Measurements from ENCODE around the gene ESR1. TPM values are rescaled to one million over a fixed set of nuclear protein-coding genes. Genes with fewer than 3 reads are reported as not detected.

ESR1 gene
- total RNA-seq, 1 experiment from 2014 or later = not detected

- Histone ChIP-seq H3K4ac (ENCODE audit: low read depth, low read length) (no peak overlapping the region), H4K91ac (ENCODE audit: insufficient read length, low read depth, low read length) (no peak overlapping the region), H3K9me3 (ENCODE audit: control insufficient read depth, low read depth, low read length) (no peaks in the 10 kb centered on the region), H3K27me3 (ENCODE audit: insufficient read depth, low read length) (no peaks in the 10 kb centered on the region), H2BK20ac (ENCODE audit: low read depth, low read length, poor library complexity, severe bottlenecking) (no peak overlapping the region), H3K23ac (ENCODE audit: insufficient read length, low read depth, low read length) (no peak overlapping the region), H3K4me1 (ENCODE audit: insufficient read depth, low read length) (no peaks in the 10 kb centered on the region), H2BK12ac (ENCODE audit: insufficient read length, low read depth, low read length) (no peak overlapping the region), H4K8ac (replicated peaks; ENCODE audit: insufficient read length, low read depth, low read length) (no peak overlapping the region), H4K5ac (ENCODE audit: insufficient read length, low read depth, low read length) (no peak overlapping the region), H2BK15ac (ENCODE audit: low read depth, low read length) (no peak overlapping the region), H2AK5ac (ENCODE audit: insufficient read length, low read length) (no peak overlapping the region), H3K79me2 (ENCODE audit: insufficient read depth, low read length) (no peaks in the 10 kb centered on the region), H3K14ac (ENCODE audit: insufficient read depth, low read length) (no peak overlapping the region), H3K56ac (ENCODE audit: insufficient read length, low read depth, low read length) (no peak overlapping the region), H3K4me2 (ENCODE audit: insufficient read depth, insufficient read length, low read length) (no peak overlapping the region), H2BK120ac (ENCODE audit: low read depth, low read length, poor library complexity, severe bottlenecking) (no peak overlapping the region), H4K20me1 (ENCODE audit: control insufficient read depth, insufficient read depth, insufficient read length) (no peaks in the 10 kb centered on the region), H3T11ph (ENCODE audit: low read length) (no peak overlapping the region), H3K23me2 (ENCODE audit: insufficient read length, low read depth, low read length, poor library complexity, severe bottlenecking) (no peaks in the 10 kb centered on the region), H2AFZ (ENCODE audit: low read length) (no peak overlapping the region), H3K79me1 (ENCODE audit: insufficient read depth, low read depth, low read length, poor library complexity, severe bottlenecking) (no peaks in the 10 kb centered on the region), H3K9ac (ENCODE audit: extremely low read depth, insufficient read length, low read length) (no peak overlapping the region), H3K27ac (ENCODE audit: insufficient read length, low read depth, low read length) (no peak overlapping the region), H3K18ac (ENCODE audit: insufficient read length, low read depth, low read length) (no peak overlapping the region), H2BK5ac (ENCODE audit: insufficient read length, low read length) (no peak overlapping the region)
- H3K4me1 Mint-ChIP-seq = peaks cover 21% of the 10 kb centered on the region in 2 experiments
- H3K9me3 Mint-ChIP-seq = no peaks in the 10 kb centered on the region
- DNase-seq = no peak
- peak overlapping the region in 1 of 3 experiments; percentile 26; a peak in 2 of 7 replicates for H3K27ac Mint-ChIP-seq
- TF ChIP-seq, protein P1, sequence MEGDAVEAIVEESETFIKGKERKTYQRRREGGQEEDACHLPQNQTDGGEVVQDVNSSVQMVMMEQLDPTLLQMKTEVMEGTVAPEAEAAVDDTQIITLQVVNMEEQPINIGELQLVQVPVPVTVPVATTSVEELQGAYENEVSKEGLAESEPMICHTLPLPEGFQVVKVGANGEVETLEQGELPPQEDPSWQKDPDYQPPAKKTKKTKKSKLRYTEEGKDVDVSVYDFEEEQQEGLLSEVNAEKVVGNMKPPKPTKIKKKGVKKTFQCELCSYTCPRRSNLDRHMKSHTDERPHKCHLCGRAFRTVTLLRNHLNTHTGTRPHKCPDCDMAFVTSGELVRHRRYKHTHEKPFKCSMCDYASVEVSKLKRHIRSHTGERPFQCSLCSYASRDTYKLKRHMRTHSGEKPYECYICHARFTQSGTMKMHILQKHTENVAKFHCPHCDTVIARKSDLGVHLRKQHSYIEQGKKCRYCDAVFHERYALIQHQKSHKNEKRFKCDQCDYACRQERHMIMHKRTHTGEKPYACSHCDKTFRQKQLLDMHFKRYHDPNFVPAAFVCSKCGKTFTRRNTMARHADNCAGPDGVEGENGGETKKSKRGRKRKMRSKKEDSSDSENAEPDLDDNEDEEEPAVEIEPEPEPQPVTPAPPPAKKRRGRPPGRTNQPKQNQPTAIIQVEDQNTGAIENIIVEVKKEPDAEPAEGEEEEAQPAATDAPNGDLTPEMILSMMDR (conservative IDR thresholded peaks at IDR 0.05) = no peak
- no peaks in the 10 kb centered on the region for H3K36me3 Mint-ChIP-seq (ENCODE audit: insufficient read depth in 1 of 3, low read depth in 3 of 3)
- H3K4me3 Mint-ChIP-seq = no peak overlapping the region
- WGBS (ENCODE audit: extremely low coverage, insufficient read length, low lambda C conversion rate) = no CpG with 5 or more reads among the region's 15 CpGs
- H3K27me3 Mint-ChIP-seq (ENCODE audit: low read depth) = no peaks in the 10 kb centered on the region
Observed at GRCh38 chr6:152112491-152113261, 305.2 kb downstream of the ESR1 start.
